Endothelial cell of umbilical vein (primary cell): ENCODE measurements around the gene PABPC1L. TPM values are rescaled to one million over a fixed set of nuclear protein-coding genes. Genes with fewer than 3 reads are reported as not detected.

Experiments
- BruUV-seq: library from RNA; stranded (reverse); fragments of 400-500 nt; replicated peaks from 2 replicates; lab custom pipeline; 2021; lab: Mats Ljungman, UMichigan
- CTCF ChIA-PET: fragments of 300-600, 350-600 bp; sonication (Branson Sonifier 250); formaldehyde crosslinking; loops from one replicate; lab custom pipeline; 2021; ENCODE audit warnings: antibody characterized with exemption, inconsistent platforms; lab: Charles Lee
- POLR2A ChIA-PET: fragments of 300-600, 350-600 bp; sonication (Branson Sonifier 250); formaldehyde crosslinking; loops from one replicate; lab custom pipeline; 2021; ENCODE audit warnings: antibody characterized with exemption, inconsistent platforms; lab: Charles Lee
- DNase-seq: peaks from one replicate; pipeline ENCODE4 v3.0.0-alpha.2; 2011; ENCODE audit warnings: low read depth, low spot score
- FAIRE-seq: peaks from 2 replicates; lab custom pipeline; 2011; peaks lifted over from hg19 to GRCh38; lab: Jason Lieb, UNC
- H2AFZ ChIP-seq: 2 replicates; pipeline ENCODE4 v1.6.0; 2012; ENCODE audit warnings: low read depth, low read length, control low read depth, inconsistent platforms
- H3K27ac ChIP-seq: 2 replicates; pipeline ENCODE4 v1.5.1; 2011; ENCODE audit warnings: low read depth, mild to moderate bottlenecking, control low read depth, low read length, moderate library complexity; ENCODE audit not compliant: insufficient read depth
- H3K27me3 ChIP-seq, 2 experiments: 2 replicates each; pipeline versions ENCODE4 v1.6.0 to v1.6.1; 2011; ENCODE audit warnings: low read length in 2 of 2, mixed read lengths in 1 of 2; ENCODE audit not compliant: control insufficient read depth in 2 of 2, insufficient read depth in 2 of 2
- H3K36me3 ChIP-seq, 2 experiments: 2 replicates in 1 of 2; 3 replicates in 1 of 2; pipeline ENCODE4 v1.5.1; 2011; ENCODE audit warnings: low read length in 2 of 2, mild to moderate bottlenecking in 1 of 2, moderate library complexity in 1 of 2; ENCODE audit not compliant: control insufficient read depth in 2 of 2, insufficient read depth in 2 of 2; ENCODE audit errors: extremely low read depth in 1 of 2
- H3K4me1 ChIP-seq: 3 replicates; pipeline ENCODE4 v1.5.1; 2011; ENCODE audit warnings: mild to moderate bottlenecking, low read length; ENCODE audit not compliant: control insufficient read depth, insufficient read depth; ENCODE audit errors: extremely low read depth
- H3K4me2 ChIP-seq: 2 replicates; pipeline ENCODE4 v1.6.1; 2011; ENCODE audit warnings: low read length, control low read depth, mixed read lengths; ENCODE audit not compliant: insufficient read depth
- H3K4me3 ChIP-seq, 3 experiments: fragments of 200-600 bp in 1 of 3; sonication (generic), shearing (Covaris generic) in 1 of 3; replicated peaks in 1 of 3; 2 replicates each; pipeline ENCODE4 v1.5.1; 2011 to 2016; ENCODE audit warnings: control low read depth in 3 of 3, low read length in 3 of 3, mild to moderate bottlenecking in 2 of 3, inconsistent platforms in 1 of 3, low read depth in 1 of 3, moderate library complexity in 1 of 3; ENCODE audit not compliant: insufficient read depth in 1 of 3
- H3K79me2 ChIP-seq: 2 replicates; pipeline ENCODE4 v1.6.0; 2012; ENCODE audit warnings: low read length, inconsistent platforms; ENCODE audit not compliant: control insufficient read depth, insufficient read depth
- H3K9ac ChIP-seq: replicated peaks from 2 replicates; pipeline ENCODE3; 2011; ENCODE audit warnings: low read length, control low read depth; ENCODE audit not compliant: insufficient read depth; ENCODE audit errors: extremely low read depth
- H3K9me1 ChIP-seq: replicated peaks from 3 replicates; pipeline ENCODE4 v1.6.0; 2011; ENCODE audit warnings: mild to moderate bottlenecking, low read length; ENCODE audit not compliant: control insufficient read depth, insufficient read depth; ENCODE audit errors: extremely low read depth
- H3K9me3 ChIP-seq: replicated peaks from 2 replicates; pipeline ENCODE4 v1.5.1; 2012; ENCODE audit warnings: low read length, inconsistent platforms; ENCODE audit not compliant: control insufficient read depth, insufficient read depth
- H4K20me1 ChIP-seq: replicated peaks from 2 replicates; pipeline ENCODE3; 2011; ENCODE audit warnings: mild to moderate bottlenecking, low read length; ENCODE audit not compliant: control insufficient read depth, insufficient read depth; ENCODE audit errors: extremely low read depth
- EZH2 ChIP-seq: IDR thresholded peaks from 2 replicates; pipeline ENCODE4 v1.6.1; 2012; ENCODE audit warnings: borderline replicate concordance, low read depth, mild to moderate bottlenecking, moderate library complexity, low read length, inconsistent platforms; ENCODE audit not compliant: severe bottlenecking
- FOS ChIP-seq: IDR thresholded peaks from 2 replicates; pipeline ENCODE4 v1.6.1; 2011; ENCODE audit warnings: mild to moderate bottlenecking, low read length, moderate library complexity, borderline replicate concordance; ENCODE audit not compliant: insufficient read depth
- JUN ChIP-seq: IDR thresholded peaks from 2 replicates; pipeline ENCODE4 v1.6.1; 2011; ENCODE audit warnings: borderline replicate concordance, low read depth; ENCODE audit not compliant: insufficient read length, insufficient read depth
- MYC ChIP-seq: IDR thresholded peaks from one replicate; pipeline ENCODE4 v1.6.1; 2011; ENCODE audit warnings: mild to moderate bottlenecking, low read depth, low read length
- POLR2A ChIP-seq: IDR thresholded peaks from 2 replicates; pipeline ENCODE4 v1.6.1; 2012; ENCODE audit warnings: low read depth, mild to moderate bottlenecking, control low read depth, low read length
- POLR2AphosphoS5 ChIP-seq: IDR thresholded peaks from 2 replicates; pipeline ENCODE4 v1.6.1; 2012; ENCODE audit warnings: low read depth, mild to moderate bottlenecking, control low read depth, low read length, moderate library complexity; ENCODE audit not compliant: insufficient read depth
- dilution Hi-C: fragments of 300-500 bp; cut with MboI; formaldehyde crosslinking; loops from one replicate; pipeline ENCODE4 v1.15.0; 2019; ENCODE audit warnings: low sequenced_read_pairs; ENCODE audit not compliant: extremely low pct_ligation_motif_present
- intact Hi-C: fragments of 100-400 bp; cut with micrococcal nuclease; formaldehyde crosslinking; loops from one replicate; pipeline ENCODE4 v1.10.0; 2022
- polyA plus RNA-seq, 4 experiments: library from polyadenylated mRNA; depleted of rRNA in 3 of 4; stranded (reverse) in 3 of 4; unstranded in 1 of 4; fragments of >200 nt; gene quantifications; 2 replicates each; pipeline versions ENCODE4 v1.2.1 to v1.2.3, GENCODE V29; 2011 to 2012; ENCODE audit warnings: missing spikeins in 1 of 4
- total RNA-seq: library from RNA; stranded (reverse); gene quantifications from 2 replicates; pipeline ENCODE4 v1.2.3, GENCODE V29; 2021
- TF ChIP-seq, protein P1 (sequence below), 2 donors: IDR thresholded peaks; 1 replicate in 1 of 2; 2 replicates in 1 of 2; pipeline ENCODE4 v1.5.1; 2011; ENCODE audit warnings: low read length in 2 of 2, mild to moderate bottlenecking in 2 of 2, moderate library complexity in 2 of 2, control low read depth in 1 of 2, inconsistent platforms in 1 of 2, low read depth in 1 of 2; ENCODE audit not compliant: insufficient read depth in 1 of 2; ENCODE audit errors: extremely low read depth in 1 of 2
- TF ChIP-seq, protein P2 (sequence below): IDR thresholded peaks from 2 replicates; pipeline ENCODE4 v1.6.1; 2011; ENCODE audit not compliant: insufficient read depth, insufficient read length

The PABPC1L gene
- total and polyA plus RNA-seq, 2 donors (not counting 3 experiments of a cell fraction or from before 2014, with no cell fraction given), result 7.8 to 12.6 TPM

DNA sequence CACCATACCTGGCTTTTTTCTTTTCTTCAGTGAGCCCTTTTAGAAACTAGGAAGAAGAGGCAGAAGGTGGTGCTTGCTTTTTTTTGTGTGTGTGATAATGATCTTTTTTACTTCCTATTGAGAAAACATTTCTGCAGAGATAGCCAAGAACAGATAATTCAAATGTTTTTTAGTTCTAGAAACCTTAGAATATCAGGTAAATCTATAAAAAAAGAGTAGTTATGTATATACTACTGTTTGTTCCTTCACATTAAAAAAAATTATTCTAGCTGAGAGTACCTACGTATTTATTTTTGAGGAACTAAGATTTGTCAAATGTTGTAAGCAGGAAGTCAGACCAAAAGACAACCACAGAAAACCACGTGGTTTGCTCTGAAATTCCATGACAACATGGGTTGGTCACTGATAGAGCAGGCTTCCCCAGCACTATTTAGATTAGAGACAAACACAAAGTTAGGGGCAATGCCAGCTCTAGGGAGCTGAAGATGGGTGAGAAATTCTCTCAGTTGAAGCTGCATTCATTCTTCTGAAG is 69.3 kb downstream of the PABPC1L start:
- intact Hi-C loops (no loop called here), dilution Hi-C loops (no loop called here)
- H3K9me1 ChIP-seq, result no peaks in the 10 kb centered on the region
- FAIRE-seq (peak; percentile 48), DNase-seq (no peak)
- no peaks in the 10 kb centered on the region for H3K79me2 ChIP-seq
- BruUV-seq, result no TSS peak
- H3K9me3 ChIP-seq, result no peaks in the 10 kb centered on the region
- no peak overlapping the region for H3K9ac ChIP-seq
- H4K20me1 ChIP-seq, result no peaks in the 10 kb centered on the region
- no peak overlapping the region for H3K4me2 ChIP-seq
- TF ChIP-seq FOS (no peak), EZH2 (no peak), MYC (no peak), POLR2AphosphoS5 (no peak), JUN (no peak), POLR2A (no peak)
- TF ChIP-seq, protein P1, sequence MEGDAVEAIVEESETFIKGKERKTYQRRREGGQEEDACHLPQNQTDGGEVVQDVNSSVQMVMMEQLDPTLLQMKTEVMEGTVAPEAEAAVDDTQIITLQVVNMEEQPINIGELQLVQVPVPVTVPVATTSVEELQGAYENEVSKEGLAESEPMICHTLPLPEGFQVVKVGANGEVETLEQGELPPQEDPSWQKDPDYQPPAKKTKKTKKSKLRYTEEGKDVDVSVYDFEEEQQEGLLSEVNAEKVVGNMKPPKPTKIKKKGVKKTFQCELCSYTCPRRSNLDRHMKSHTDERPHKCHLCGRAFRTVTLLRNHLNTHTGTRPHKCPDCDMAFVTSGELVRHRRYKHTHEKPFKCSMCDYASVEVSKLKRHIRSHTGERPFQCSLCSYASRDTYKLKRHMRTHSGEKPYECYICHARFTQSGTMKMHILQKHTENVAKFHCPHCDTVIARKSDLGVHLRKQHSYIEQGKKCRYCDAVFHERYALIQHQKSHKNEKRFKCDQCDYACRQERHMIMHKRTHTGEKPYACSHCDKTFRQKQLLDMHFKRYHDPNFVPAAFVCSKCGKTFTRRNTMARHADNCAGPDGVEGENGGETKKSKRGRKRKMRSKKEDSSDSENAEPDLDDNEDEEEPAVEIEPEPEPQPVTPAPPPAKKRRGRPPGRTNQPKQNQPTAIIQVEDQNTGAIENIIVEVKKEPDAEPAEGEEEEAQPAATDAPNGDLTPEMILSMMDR (IDR thresholded peaks at IDR 0.05; ENCODE audit: extremely low read depth in 1 of 2, insufficient read depth in 1 of 2, low read depth in 1 of 2, low read length in 2 of 2), result no peak
- TF ChIP-seq, protein P2, sequence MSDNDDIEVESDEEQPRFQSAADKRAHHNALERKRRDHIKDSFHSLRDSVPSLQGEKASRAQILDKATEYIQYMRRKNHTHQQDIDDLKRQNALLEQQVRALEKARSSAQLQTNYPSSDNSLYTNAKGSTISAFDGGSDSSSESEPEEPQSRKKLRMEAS, result no peak
- no peaks in the 10 kb centered on the region for H3K27me3 ChIP-seq
- no peak overlapping the region for H3K27ac ChIP-seq
- ChIA-PET POLR2A (no interaction called here), CTCF (interaction anchor here (1.2 kb wide), 1 partner anchor 12 kb away, joined by 4 read pairs; no protein-coding TSS in a partner anchor)
- H3K4me1 ChIP-seq, result no peaks in the 10 kb centered on the region
- H2AFZ ChIP-seq, result no peak overlapping the region
- H3K4me3 ChIP-seq, result no peak overlapping the region
- H3K36me3 ChIP-seq, result peaks cover 7 to 12% of the 10 kb centered on the region in 2 experiments
